HepG2 (cell line): ENCODE measurements around the gene OLFM1. TPM values are rescaled to one million over a fixed set of nuclear protein-coding genes. Genes with fewer than 3 reads are reported as not detected.
A peak's percentile ranks its signal among the peaks of the same experiment; 100 is the strongest.

Experiments
- ARID2 ChIP-seq: sonication (generic); formaldehyde crosslinking; IDR thresholded peaks from 2 replicates; pipeline ENCODE4 v1.8.1; 2022; ENCODE audit warnings: mild to moderate bottlenecking, missing genetic modification reagents, borderline replicate concordance
- ATF7-NPFF ChIP-seq: sonication (generic); formaldehyde crosslinking; IDR thresholded peaks from 2 replicates; pipeline ENCODE4 v1.8.1; 2023; ENCODE audit warnings: mild to moderate bottlenecking, low read depth, missing genetic modification reagents, moderate library complexity
- ERF ChIP-seq: IDR thresholded peaks from 2 replicates; pipeline ENCODE4 v1.6.1; 2018; ENCODE audit warnings: missing biosample characterization, missing genetic modification reagents
- FOXK1 ChIP-seq: sonication (generic); formaldehyde crosslinking; IDR thresholded peaks from 2 replicates; pipeline ENCODE4 v1.4.0; 2020; ENCODE audit warnings: low read depth, missing genetic modification reagents, borderline replicate concordance
- GTF2F1 ChIP-seq: fragments of 150-350 bp; IDR thresholded peaks from 2 replicates; pipeline ENCODE4 v1.6.1; 2014; ENCODE audit warnings: low read length
- HMGXB3 ChIP-seq: sonication (generic); formaldehyde crosslinking; IDR thresholded peaks from 2 replicates; pipeline ENCODE4 v1.4.0; 2020; ENCODE audit warnings: missing genetic modification reagents, borderline replicate concordance
- KDM5A ChIP-seq: fragments of 200-600 bp; sonication (generic); IDR thresholded peaks from 2 replicates; pipeline ENCODE4 v1.7.0; 2018; ENCODE audit warnings: antibody characterized with exemption, mild to moderate bottlenecking, low read length, borderline replicate concordance
- REL ChIP-seq: sonication (generic); formaldehyde crosslinking; conservative IDR thresholded peaks from 2 replicates; pipeline ENCODE4 v1.8.0; 2022; ENCODE audit warnings: mild to moderate bottlenecking, missing genetic modification reagents, moderate library complexity
- SALL1 ChIP-seq: sonication (generic); formaldehyde crosslinking; IDR thresholded peaks from 2 replicates; pipeline ENCODE4 v1.8.0; 2022; ENCODE audit warnings: mild to moderate bottlenecking, missing genetic modification reagents
- TP53 ChIP-seq: sonication (generic); formaldehyde crosslinking; conservative IDR thresholded peaks from 2 replicates; pipeline ENCODE4 v1.4.0; 2020; ENCODE audit warnings: missing genetic modification reagents
- ZFX ChIP-seq: sonication (generic); formaldehyde crosslinking; IDR thresholded peaks from 2 replicates; pipeline ENCODE4 v1.4.0; 2020; ENCODE audit warnings: mild to moderate bottlenecking, low read depth, missing genetic modification reagents, moderate library complexity
- ZNF224 ChIP-seq: sonication (generic); formaldehyde crosslinking; IDR thresholded peaks from 2 replicates; pipeline ENCODE4 v1.5.0; 2020; ENCODE audit warnings: mild to moderate bottlenecking, missing genetic modification reagents
- ZNF225 ChIP-seq: sonication (generic); formaldehyde crosslinking; IDR thresholded peaks from 2 replicates; pipeline ENCODE4 v1.4.0; 2020; ENCODE audit warnings: mild to moderate bottlenecking, missing genetic modification reagents
- ZNF367 ChIP-seq: sonication (generic); formaldehyde crosslinking; IDR thresholded peaks from 2 replicates; pipeline ENCODE4 v1.4.0; 2020; ENCODE audit warnings: missing genetic modification reagents, borderline replicate concordance
- ZSCAN29 ChIP-seq: sonication (generic); formaldehyde crosslinking; conservative IDR thresholded peaks from 2 replicates; pipeline ENCODE4 v1.4.0; 2020; ENCODE audit warnings: mild to moderate bottlenecking, missing genetic modification reagents
- polyA plus RNA-seq, 8 experiments: library from polyadenylated mRNA; depleted of rRNA in 3 of 8; stranded (reverse) in 7 of 8; unstranded in 1 of 8; fragments of >200 nt; fragmentation: Illumina TruSeq in 4 of 8; extraction: Trizol in 4 of 8; gene quantifications; 2 replicates each; pipeline versions ENCODE4 v1.2.1 to v1.2.3, GENCODE V29; 2011 to 2016; ENCODE audit warnings: low read depth in 4 of 8, missing spikeins in 1 of 8, mixed read lengths in 1 of 8; ENCODE audit not compliant: insufficient read depth in 1 of 8
- total RNA-seq, 5 experiments: library from RNA; depleted of rRNA; stranded (reverse); fragments of >200 nt; fragmentation: Illumina TruSeq; extraction: Trizol; gene quantifications; 2 replicates each; pipeline ENCODE4 v1.2.3, GENCODE V29; 2016; ENCODE audit warnings: low read depth in 1 of 5
- TF ChIP-seq, protein P1 (sequence below): sonication (generic); formaldehyde crosslinking; IDR thresholded peaks from 2 replicates; pipeline ENCODE4 v1.9.0; 2022; ENCODE audit warnings: missing genetic modification reagents, mild to moderate bottlenecking, borderline replicate concordance
- TF ChIP-seq, protein P2 (sequence below): sonication (generic); formaldehyde crosslinking; IDR thresholded peaks from 2 replicates; pipeline ENCODE4 v1.4.0; 2020; ENCODE audit warnings: mild to moderate bottlenecking, missing genetic modification reagents

Gene OLFM1
- total and polyA plus RNA-seq, 2 of the 13 experiments (the other 11 are each of a cell fraction or from before 2014, with no cell fraction given): not detected

- TF ChIP-seq HMGXB3 (CRISPR knock-in tag) (0 out of 2 replicates have a peak, but pooled peaks have one; percentile 49), KDM5A (no peak), TP53 (no peak), ZNF367 (CRISPR knock-in tag) (no peak), ERF (CRISPR knock-in tag) (peak; percentile 40; the same call in 1 of the 2 replicates), ZNF225 (CRISPR knock-in tag) (no peak), ZSCAN29 (no peak), ZFX (CRISPR knock-in tag) (no peak), REL (no peak), ZNF224 (no peak), ARID2 (CRISPR knock-in tag) (no peak), SALL1 (CRISPR knock-in tag) (peak; percentile 68; the same call in 1 of the 2 replicates), FOXK1 (CRISPR knock-in tag) (peak; percentile 38; the same call in 1 of the 2 replicates), ATF7-NPFF (no peak), GTF2F1 (no peak)
- TF ChIP-seq, protein P1, sequence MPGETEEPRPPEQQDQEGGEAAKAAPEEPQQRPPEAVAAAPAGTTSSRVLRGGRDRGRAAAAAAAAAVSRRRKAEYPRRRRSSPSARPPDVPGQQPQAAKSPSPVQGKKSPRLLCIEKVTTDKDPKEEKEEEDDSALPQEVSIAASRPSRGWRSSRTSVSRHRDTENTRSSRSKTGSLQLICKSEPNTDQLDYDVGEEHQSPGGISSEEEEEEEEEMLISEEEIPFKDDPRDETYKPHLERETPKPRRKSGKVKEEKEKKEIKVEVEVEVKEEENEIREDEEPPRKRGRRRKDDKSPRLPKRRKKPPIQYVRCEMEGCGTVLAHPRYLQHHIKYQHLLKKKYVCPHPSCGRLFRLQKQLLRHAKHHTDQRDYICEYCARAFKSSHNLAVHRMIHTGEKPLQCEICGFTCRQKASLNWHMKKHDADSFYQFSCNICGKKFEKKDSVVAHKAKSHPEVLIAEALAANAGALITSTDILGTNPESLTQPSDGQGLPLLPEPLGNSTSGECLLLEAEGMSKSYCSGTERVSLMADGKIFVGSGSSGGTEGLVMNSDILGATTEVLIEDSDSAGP (CRISPR knock-in tag): 0 out of 2 replicates have a peak, but pooled peaks have one; percentile 20
- TF ChIP-seq, protein P2, sequence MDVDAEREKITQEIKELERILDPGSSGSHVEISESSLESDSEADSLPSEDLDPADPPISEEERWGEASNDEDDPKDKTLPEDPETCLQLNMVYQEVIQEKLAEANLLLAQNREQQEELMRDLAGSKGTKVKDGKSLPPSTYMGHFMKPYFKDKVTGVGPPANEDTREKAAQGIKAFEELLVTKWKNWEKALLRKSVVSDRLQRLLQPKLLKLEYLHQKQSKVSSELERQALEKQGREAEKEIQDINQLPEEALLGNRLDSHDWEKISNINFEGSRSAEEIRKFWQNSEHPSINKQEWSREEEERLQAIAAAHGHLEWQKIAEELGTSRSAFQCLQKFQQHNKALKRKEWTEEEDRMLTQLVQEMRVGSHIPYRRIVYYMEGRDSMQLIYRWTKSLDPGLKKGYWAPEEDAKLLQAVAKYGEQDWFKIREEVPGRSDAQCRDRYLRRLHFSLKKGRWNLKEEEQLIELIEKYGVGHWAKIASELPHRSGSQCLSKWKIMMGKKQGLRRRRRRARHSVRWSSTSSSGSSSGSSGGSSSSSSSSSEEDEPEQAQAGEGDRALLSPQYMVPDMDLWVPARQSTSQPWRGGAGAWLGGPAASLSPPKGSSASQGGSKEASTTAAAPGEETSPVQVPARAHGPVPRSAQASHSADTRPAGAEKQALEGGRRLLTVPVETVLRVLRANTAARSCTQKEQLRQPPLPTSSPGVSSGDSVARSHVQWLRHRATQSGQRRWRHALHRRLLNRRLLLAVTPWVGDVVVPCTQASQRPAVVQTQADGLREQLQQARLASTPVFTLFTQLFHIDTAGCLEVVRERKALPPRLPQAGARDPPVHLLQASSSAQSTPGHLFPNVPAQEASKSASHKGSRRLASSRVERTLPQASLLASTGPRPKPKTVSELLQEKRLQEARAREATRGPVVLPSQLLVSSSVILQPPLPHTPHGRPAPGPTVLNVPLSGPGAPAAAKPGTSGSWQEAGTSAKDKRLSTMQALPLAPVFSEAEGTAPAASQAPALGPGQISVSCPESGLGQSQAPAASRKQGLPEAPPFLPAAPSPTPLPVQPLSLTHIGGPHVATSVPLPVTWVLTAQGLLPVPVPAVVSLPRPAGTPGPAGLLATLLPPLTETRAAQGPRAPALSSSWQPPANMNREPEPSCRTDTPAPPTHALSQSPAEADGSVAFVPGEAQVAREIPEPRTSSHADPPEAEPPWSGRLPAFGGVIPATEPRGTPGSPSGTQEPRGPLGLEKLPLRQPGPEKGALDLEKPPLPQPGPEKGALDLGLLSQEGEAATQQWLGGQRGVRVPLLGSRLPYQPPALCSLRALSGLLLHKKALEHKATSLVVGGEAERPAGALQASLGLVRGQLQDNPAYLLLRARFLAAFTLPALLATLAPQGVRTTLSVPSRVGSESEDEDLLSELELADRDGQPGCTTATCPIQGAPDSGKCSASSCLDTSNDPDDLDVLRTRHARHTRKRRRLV (CRISPR knock-in tag): no peak
Observed at GRCh38 chr9:135156525-135157510, 69.3 kb downstream of the OLFM1 start (continued).
